ENCODE measurements around the gene DNM1.
"Not testable (repeated sequence)": the region's sequence is repeated elsewhere in the genome, so short reads cannot be mapped to it uniquely, and the experiment has no call there.

DNM1 gene

DNA sequence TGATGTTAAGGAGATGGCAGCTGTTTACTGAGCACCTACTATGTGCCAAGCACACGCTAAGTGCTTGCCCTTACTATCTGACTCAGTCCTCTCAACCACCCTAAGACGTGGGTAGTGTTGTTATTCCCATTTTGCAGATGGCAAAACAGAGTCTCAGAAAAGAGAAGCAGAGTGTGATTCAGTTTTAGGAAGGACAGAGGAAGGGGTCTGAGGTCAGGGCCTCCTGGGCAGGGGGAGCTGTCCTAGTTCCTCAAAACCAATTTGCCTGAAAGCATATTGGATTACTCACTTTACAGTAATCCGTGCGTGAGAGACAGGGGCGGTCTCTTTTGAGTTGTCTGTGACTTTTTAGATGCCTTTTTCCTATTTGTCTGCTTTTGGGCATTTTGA is 23.2 kb downstream of the DNM1 start:
- DNase-seq = no peak

DNA sequence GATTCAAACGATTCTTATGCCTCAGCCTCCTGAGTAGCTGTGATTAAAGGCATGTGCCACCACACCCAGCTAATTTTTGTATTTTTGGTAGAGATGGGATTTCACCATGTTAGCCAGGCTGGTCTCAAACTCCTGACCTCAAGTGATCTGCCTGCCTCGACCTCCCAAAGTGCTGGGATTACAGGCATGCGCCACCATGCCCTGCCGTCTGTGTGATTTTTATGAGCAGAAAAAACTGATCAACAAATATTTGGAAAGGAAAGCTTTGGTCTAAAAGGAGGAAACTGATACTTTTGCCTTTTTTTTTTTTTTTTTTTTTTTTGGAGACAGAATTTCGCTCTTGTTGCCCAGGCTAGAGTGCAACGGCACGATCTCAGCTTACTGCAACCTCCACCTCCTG is 27.7 kb downstream of the DNM1 start:
- DNase-seq = not testable (repeated sequence)

DNA sequence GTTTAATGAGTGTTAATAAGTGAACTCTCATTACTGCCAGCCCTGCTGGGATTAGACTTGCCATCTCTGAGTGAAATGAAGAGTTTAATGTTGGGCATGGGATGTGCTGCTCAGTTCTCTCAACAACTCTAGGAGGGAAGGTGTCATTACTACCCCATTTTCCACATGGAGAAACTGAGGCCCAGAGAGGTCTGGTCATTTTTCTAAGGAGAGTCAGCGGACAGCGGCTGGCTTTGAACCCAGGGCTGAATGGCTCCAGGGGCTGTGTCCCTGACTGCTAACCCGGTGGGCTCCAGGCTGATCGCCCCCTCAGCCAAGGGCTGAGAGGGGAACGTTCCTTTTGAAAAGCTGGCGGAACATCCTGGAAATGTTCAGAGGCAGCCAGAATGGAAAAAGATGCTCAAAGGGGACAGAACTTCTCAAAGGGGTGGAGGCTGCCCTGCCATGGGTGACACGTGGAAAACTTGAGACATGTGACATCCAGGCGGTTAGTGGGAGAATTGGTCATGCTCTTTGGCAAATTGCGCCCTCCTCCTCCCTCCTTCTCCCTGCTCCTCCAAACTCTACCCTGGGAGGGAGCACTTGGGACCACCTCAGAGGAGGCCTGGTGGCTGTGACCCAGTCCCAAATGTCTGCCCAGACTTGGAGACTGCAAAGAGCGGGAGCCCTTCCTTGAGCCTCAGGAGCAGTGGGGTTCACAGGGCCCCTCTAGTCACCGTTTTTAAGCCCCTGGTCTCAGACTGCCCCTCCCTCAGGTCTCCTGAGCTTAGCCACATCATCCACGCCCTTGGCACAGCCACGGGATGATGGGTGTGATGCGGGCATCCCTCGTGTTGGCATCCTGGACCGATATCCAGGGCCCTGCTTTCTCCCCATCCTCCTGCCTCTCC is 28.7 kb downstream of the DNM1 start:
- no peak for DNase-seq

DNA sequence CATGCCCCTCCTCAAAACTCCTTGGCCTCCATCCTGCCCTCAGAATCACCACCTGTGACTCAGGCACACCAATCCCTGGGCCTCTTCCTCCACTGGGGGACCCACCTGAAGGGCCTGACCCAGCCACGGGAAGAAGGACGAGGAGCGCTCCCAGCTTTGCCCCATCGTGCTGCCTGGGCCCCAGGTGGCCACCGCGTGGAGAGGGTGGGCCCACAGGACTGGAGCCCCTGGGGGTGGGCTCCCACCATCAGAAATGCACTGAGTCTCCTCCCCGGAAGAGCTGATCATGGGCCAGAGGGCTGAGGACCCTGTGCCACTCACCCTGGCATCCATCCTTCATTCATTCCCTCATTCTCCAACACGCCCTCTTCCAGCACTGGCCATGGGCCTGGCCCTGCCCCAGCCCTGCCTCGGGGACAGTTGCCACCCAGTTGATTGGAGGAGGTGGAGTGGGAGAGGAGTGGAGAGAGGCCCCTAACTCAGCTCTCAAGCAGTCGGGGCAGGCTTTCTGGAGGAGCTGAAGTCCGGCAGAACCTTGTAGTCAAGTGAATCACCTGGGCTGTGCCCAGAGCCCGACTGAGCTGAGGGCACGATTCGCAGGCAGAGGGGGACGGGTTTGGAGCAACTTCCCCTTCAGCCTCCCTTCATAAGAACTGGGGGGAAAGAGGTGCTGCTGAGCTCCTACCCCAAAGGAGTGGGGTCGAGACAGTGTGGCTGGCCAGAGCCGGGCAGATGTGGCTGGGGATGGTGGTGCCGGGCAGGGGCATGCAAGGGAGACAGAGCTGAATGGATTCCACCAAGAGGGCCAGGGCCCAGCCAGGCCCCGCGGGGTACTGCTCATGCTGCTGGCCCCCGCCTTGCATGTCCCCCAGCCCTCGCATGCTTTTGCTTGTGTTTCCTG is 29.6 kb downstream of the DNM1 start:
- no peak for DNase-seq

DNA sequence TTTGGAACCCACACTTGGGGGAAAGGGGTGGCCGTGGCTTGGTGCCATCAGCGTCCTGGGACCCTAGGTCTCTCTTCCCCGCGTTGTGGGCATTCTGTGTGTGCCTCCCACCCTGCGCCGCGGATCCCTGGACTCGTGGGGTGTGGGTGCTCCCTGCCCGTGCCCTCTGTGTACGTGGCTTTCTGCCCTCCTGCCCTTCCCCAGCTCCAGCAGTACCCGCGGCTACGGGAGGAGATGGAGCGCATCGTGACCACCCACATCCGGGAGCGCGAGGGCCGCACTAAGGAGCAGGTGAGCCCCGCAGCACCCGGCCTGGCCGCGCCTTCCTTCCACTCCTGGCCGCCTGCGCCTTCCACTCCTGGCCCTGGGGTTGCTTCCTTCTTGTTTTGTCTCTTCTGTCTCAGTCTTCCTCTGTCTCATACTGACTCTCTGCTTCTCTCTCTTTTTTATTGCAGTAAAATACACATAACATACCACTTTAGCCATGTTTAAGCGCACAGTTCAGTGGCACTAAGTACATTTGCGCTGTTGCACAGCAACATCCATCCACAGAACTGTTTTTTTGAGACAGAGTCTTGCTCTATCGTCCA is 30.7 kb downstream of the DNM1 start:
- DNase-seq = no peak

DNA sequence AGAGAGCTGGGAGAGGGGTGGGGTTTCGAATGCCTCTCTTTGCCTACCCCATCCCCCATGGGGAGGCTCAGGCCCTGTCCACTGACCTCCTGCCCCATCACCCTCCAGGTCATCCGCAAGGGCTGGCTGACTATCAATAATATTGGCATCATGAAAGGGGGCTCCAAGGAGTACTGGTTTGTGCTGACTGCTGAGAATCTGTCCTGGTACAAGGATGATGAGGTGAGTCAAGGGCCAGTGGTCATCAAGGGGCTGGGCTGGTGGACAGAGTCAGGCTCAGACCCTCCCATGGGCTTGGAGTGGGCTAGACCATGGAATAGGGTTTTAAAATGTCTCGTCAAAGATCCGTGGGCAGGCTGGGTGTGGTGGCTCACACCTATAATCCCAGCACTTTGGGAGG is 38.9 kb downstream of the DNM1 start:
- DNase-seq = no peak

GRCh38 chr9:128242828-128243214 is 39.6 kb downstream of the DNM1 start:
- DNase-seq = no peak

- no peak for DNase-seq
Measured at GRCh38 chr9:128243215-128244018, 40.2 kb downstream of the DNM1 start.

DNA sequence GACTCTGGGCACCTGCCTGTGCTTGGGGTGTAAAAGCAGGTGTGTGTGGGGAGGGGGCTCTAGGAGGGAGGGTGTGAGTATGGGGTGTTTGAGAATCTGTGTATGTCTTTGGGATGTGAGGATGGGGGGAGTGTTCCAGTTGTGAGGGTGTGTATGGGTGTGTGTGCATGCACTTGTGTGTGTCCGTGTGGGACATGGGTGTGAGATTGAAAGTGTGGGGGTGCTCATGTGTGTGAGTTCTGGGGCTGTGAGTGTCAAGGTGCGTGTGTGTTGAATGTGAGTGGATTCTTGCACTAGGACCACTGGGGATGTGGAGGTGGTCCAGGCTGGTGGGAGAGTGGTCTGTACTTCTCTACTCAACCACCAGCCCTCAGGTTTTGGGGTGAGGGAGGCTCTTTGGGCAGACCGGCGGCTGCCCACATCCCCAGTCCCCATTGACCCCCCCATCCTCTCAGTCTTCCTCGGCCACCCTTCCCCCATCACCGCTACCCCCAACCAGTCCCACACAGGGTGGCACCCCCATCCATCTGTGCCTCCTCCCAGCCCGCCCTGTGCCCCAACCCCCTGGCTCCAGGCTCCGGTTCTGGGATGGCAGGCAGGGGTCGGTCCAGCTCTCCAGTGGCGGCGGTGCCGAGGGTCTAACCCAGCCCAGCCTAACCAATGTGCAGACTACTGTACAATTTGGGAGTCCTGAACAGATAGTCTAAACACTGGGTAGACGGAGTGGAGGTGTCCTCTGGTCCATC is 41.1 kb downstream of the DNM1 start:
- no peak for DNase-seq

GRCh38 chr9:128244837-128245231 is 41.7 kb downstream of the DNM1 start:
- no peak for DNase-seq

GRCh38 chr9:128245421-128246151 is 42.4 kb downstream of the DNM1 start:
- DNase-seq = no peak

DNA sequence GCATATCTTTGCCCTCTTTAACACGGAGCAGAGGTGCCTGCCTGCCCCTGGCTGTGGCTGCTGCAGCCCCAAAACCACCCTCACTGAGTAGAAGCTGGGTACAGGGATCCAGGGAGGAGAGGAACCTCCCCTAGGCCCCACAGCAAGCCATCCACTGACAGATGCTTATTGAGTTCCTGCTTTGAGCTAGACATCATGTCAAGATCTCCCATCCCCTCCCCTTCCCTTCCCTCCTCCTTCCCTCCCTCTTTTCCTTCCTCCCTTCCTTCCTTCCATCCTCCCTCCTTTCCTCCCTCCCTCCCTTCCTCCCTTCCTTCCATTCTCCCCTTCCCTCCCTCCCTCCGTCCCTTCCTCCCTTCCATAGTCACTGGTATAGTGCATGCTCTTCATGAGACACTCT is 43.3 kb downstream of the DNM1 start:
- no peak for DNase-seq

DNA sequence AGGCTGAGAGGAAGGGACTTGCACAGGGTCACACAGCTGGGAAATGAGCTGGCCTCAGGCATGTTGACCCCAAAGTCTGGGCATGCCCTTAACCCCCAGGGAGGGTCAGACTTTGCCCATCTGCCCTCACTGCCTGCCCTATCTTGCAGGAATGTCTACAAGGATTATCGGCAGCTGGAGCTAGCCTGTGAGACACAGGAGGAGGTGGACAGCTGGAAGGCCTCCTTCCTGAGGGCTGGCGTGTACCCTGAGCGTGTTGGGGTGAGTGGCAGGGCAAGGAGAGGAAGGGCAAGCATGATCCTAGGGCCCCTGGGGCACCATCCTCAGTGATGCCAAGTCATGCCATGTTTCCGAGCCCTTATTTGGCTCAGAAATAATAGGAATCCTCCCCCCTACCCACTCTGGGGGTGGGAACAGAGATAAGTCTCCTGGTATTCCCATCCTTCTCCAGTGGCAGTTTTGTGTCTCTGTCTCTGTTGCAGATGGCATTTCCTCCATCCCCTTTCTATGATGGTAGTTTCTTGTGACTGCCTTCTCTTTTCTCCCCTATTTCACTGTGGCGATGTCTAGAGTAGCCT is 44.1 kb downstream of the DNM1 start:
- DNase-seq = no peak

DNA sequence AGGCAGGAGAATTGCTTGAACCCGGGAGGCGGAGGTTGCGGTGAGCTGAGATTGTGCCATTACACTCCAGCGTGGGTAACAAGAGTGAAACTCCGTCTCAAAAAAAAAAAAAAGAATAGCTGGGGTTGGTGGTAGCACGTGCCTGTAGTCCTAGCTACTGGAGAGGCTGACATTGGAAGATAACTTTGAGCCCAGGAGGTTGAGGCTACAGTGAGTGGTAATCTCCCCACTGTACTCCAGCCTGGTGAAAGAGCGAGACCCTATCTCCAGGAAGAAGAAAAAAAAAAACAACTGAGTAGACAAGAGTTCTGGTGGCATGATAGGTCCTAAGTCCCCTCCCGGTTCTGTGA is 46.4 kb downstream of the DNM1 start:
- DNase-seq = no peak

- no peak for DNase-seq
Measured at GRCh38 chr9:128249908-128250838, 47.0 kb downstream of the DNM1 start.

GRCh38 chr9:128250839-128251731 is 47.9 kb downstream of the DNM1 start:
- DNase-seq = no peak

DNA sequence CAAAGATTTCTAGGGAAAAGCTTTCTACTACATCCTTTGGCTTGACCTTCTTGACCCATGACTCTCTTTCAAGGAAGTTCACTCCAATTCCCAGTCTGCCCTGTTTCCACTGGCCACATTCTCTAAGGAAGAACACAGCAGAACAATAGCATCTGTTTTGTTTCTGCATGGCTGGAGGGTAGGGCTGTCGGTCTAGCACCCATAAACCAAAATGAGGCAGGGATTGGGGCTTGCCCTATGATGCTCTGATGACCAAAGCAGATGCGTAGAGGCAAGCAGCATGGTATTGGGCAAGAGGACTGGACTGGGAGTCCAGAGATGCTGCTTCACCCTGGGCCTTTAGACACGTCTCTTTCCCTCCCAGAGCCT is 48.5 kb downstream of the DNM1 start:
- DNase-seq = no peak

DNA sequence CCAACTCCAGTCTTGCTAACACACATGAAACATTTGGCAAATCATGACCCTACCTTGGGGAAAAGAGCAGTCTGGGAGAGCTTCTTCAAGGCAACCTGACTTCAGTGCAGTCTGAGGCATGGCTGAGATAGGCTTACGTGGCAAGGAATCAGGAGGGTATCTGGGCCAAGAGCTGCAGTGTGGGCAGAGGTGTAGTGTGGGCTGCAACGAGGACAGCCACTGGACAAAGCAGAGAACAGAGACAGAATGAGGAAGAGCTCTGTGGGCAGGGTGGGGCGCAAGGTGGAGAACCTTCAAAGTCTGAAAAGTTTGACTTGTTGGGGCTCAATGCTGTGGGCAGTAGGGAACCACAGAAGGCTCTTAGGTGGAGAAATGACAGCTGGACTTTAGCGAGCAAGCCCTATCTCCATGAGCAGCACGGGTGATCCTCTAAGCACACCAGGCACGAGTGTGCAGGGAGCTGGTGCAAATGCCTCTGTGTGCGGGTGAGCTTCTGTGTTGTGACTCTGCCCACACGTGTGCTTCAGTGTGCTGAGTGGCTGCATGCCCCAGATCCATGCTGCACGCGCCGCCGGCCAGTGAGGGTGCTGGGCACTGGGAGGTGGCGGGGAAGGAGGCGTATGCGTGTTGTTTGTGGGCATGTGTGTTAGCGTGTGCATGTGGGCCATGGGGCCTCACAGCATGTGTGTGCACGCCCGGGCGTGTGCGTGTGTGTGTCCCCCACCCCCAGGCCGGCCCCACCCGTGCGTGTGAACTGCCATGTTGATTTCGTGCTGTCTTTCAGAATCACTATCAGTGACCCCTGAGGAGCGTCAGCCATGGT is 49.3 kb downstream of the DNM1 start:
- DNase-seq = no peak
